ENCODE data around the gene SRC. TPM values are rescaled to one million over a fixed set of nuclear protein-coding genes. Genes with fewer than 3 reads are reported as not detected.

SRC gene
- polyA plus RNA-seq, 1 experiment: 13.9 TPM

GRCh38 chr20:37414224-37415035 lies 68.5 kb downstream of the SRC start:
- ChIA-PET CTCF (no interaction called here), POLR2A (no interaction called here)
- DNase-seq (ENCODE audit: low read depth, low spot score): no peak
- Histone ChIP-seq H3K27ac (ENCODE audit: low read depth, low read length) (no peak overlapping the region), H3K27me3 (ENCODE audit: control insufficient read depth, insufficient read depth, low read length) (peaks cover 74% of the 10 kb centered on the region), H3K9me3 (ENCODE audit: control insufficient read depth, insufficient read depth, low read length) (no peaks in the 10 kb centered on the region; the same call in 1 of the 2 replicates), H3K4me3 (ENCODE audit: low read depth, low read length) (no peak overlapping the region)
- no peak for TF ChIP-seq CTCF (IDR thresholded peaks at IDR 0.05; ENCODE audit: low read depth, low read length)

GRCh38 chr20:37415118-37416085 lies 69.5 kb downstream of the SRC start:
- no peak for DNase-seq (ENCODE audit: low read depth, low spot score)
- H3K9me3 ChIP-seq (ENCODE audit: control insufficient read depth, insufficient read depth, low read length): no peaks in the 10 kb centered on the region; the same call in 1 of the 2 replicates
- TF ChIP-seq CTCF (IDR thresholded peaks at IDR 0.05; ENCODE audit: low read depth, low read length): no peak
- CTCF ChIA-PET: no interaction called here
- POLR2A ChIA-PET: no interaction called here
- no peak overlapping the region for H3K27ac ChIP-seq (ENCODE audit: low read depth, low read length)
- peaks cover 75% of the 10 kb centered on the region for H3K27me3 ChIP-seq (ENCODE audit: control insufficient read depth, insufficient read depth, low read length)
- no peak overlapping the region for H3K4me3 ChIP-seq (ENCODE audit: low read depth, low read length)

GRCh38 chr20:37416100-37416847 lies 70.3 kb downstream of the SRC start:
- no peaks in the 10 kb centered on the region; the same call in 1 of the 2 replicates for H3K9me3 ChIP-seq (ENCODE audit: control insufficient read depth, insufficient read depth, low read length)
- CTCF ChIA-PET: no interaction called here
- TF ChIP-seq CTCF (IDR thresholded peaks at IDR 0.05; ENCODE audit: low read depth, low read length): no peak
- peaks cover 79% of the 10 kb centered on the region for H3K27me3 ChIP-seq (ENCODE audit: control insufficient read depth, insufficient read depth, low read length)
- no peak overlapping the region for H3K27ac ChIP-seq (ENCODE audit: low read depth, low read length)
- no peak for DNase-seq (ENCODE audit: low read depth, low spot score)
- POLR2A ChIA-PET: no interaction called here
- no peak overlapping the region for H3K4me3 ChIP-seq (ENCODE audit: low read depth, low read length)

GRCh38 chr20:37416848-37417616 lies 71.1 kb downstream of the SRC start:
- no peak overlapping the region for H3K27ac ChIP-seq (ENCODE audit: low read depth, low read length)
- H3K9me3 ChIP-seq (ENCODE audit: control insufficient read depth, insufficient read depth, low read length): no peaks in the 10 kb centered on the region; the same call in 1 of the 2 replicates
- H3K4me3 ChIP-seq (ENCODE audit: low read depth, low read length): no peak overlapping the region
- H3K27me3 ChIP-seq (ENCODE audit: control insufficient read depth, insufficient read depth, low read length): peaks cover 87% of the 10 kb centered on the region
- ChIA-PET CTCF (no interaction called here), POLR2A (no interaction called here)
- DNase-seq (ENCODE audit: low read depth, low spot score): no peak
- no peak for TF ChIP-seq CTCF (IDR thresholded peaks at IDR 0.05; ENCODE audit: low read depth, low read length)

All from AG04450 (cell line).